Measurements from ENCODE around the gene HS6ST2. TPM values are rescaled to one million over a fixed set of nuclear protein-coding genes. Genes with fewer than 3 reads are reported as not detected.

The HS6ST2 gene
- total and polyA plus RNA-seq, 7 experiments from 2014 or later = 0.15 TPM; not detected in 6

GRCh38 chrX:132855780-132856341, 102.6 kb downstream of the HS6ST2 start:
- H3K9me3 ChIP-seq (ENCODE audit: control insufficient read depth in 2 of 3, low read length in 3 of 3) = no peaks in the 10 kb centered on the region
- POLR2A ChIA-PET = no interaction called here
- CTCF ChIA-PET = no interaction called here
- no peak overlapping the region for H3K4me3 ChIP-seq (ENCODE audit: low read length)
- intact Hi-C loops (cut with micrococcal nuclease) = loop anchor here in 1 of 2 donors (10.0 kb wide), 1 partner anchor 1041 kb away; no protein-coding TSS in a partner anchor
- Mint-ChIP-seq H3K9me3 (peaks cover 0 to 14% (median 0%) of the 10 kb centered on the region in 11 donors), H3K27me3 (peaks cover 0 to 11% (median 0%) of the 10 kb centered on the region in 5 donors), H3K27ac (no peak overlapping the region), H3K36me3 (peaks cover 0 to 17% (median 0%) of the 10 kb centered on the region in 5 donors), H3K4me3 (peak overlapping the region in 1 of 10 donors; percentile 2), H3K4me1 (peaks cover 0 to 39% (median 5%) of the 10 kb centered on the region in 7 donors)
- DNase-seq (no peak), ATAC-seq (no peak)
- H3K36me3 ChIP-seq (ENCODE audit: control insufficient read depth in 2 of 3, insufficient read depth in 3 of 3, low read length in 3 of 3) = no peaks in the 10 kb centered on the region
- no peaks in the 10 kb centered on the region for H3K4me1 ChIP-seq (ENCODE audit: control insufficient read depth in 2 of 2, insufficient read depth in 2 of 2, low read length in 2 of 2)
- no peak overlapping the region for H3K27ac ChIP-seq (ENCODE audit: low read depth, low read length)
- no peaks in the 10 kb centered on the region for H3K27me3 ChIP-seq (ENCODE audit: control insufficient read depth in 2 of 2, insufficient read depth in 2 of 2, low read length in 2 of 2)

DNA sequence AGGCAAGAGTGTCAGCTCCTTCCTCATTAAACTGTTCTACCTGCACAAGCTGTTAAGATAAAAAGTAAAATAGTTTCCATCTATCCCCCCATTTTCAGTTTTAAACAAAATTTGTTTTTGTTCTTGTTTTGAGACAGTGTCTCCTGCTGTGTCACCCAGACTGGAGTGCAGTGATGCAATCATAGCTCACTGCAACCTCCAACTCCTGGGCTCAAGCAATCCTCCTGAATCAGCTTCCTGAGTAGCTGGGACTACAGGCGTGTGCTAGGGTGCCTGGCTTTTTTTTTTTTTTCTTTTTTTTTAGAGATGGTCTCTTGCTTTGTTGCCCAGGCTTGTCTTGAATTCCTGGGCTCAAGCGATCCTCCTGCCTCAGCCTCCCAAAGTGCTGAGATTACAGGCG, 105.4 kb downstream of the HS6ST2 start:
- no peak for ATAC-seq

GRCh38 chrX:132848296-132848970, 110.0 kb downstream of the HS6ST2 start:
- Mint-ChIP-seq H3K27me3 (peaks cover 0 to 22% (median 5%) of the 10 kb centered on the region in 5 donors), H3K27ac (no peak overlapping the region), H3K4me3 (no peak overlapping the region), H3K36me3 (no peaks in the 10 kb centered on the region), H3K4me1 (peaks cover 0 to 4% (median 0%) of the 10 kb centered on the region in 7 donors), H3K9me3 (no peaks in the 10 kb centered on the region)
- DNase-seq (no peak), ATAC-seq (no peak)
- H3K4me1 ChIP-seq (ENCODE audit: control insufficient read depth in 2 of 2, insufficient read depth in 2 of 2, low read length in 2 of 2) = no peaks in the 10 kb centered on the region
- no peak overlapping the region for H3K4me3 ChIP-seq (ENCODE audit: low read length)
- no peaks in the 10 kb centered on the region for H3K36me3 ChIP-seq (ENCODE audit: control insufficient read depth in 2 of 3, insufficient read depth in 3 of 3, low read length in 3 of 3)
- ChIA-PET CTCF (no interaction called here), POLR2A (no interaction called here)
- H3K9me3 ChIP-seq (ENCODE audit: control insufficient read depth in 2 of 3, low read length in 3 of 3) = no peaks in the 10 kb centered on the region
- no peak overlapping the region for H3K27ac ChIP-seq (ENCODE audit: low read depth, low read length)
- intact Hi-C loops (cut with micrococcal nuclease) = no loop called here
- no peaks in the 10 kb centered on the region for H3K27me3 ChIP-seq (ENCODE audit: control insufficient read depth in 2 of 2, insufficient read depth in 2 of 2, low read length in 2 of 2)

More for the DNA sequence above, 105.4 kb downstream of the HS6ST2 start:
- Mint-ChIP-seq H3K4me1 (peaks cover 0 to 20% (median 0%) of the 10 kb centered on the region in 7 donors), H3K9me3 (peaks cover 0 to 5% (median 0%) of the 10 kb centered on the region in 11 donors), H3K36me3 (peaks cover 0 to 4% (median 0%) of the 10 kb centered on the region in 5 donors), H3K4me3 (no peak overlapping the region), H3K27me3 (peaks cover 0 to 11% (median 0%) of the 10 kb centered on the region in 5 donors), H3K27ac (no peak overlapping the region)
- no peak for DNase-seq
- Histone ChIP-seq H3K36me3 (ENCODE audit: control insufficient read depth in 2 of 3, insufficient read depth in 3 of 3, low read length in 3 of 3) (no peaks in the 10 kb centered on the region), H3K4me1 (ENCODE audit: control insufficient read depth in 2 of 2, insufficient read depth in 2 of 2, low read length in 2 of 2) (no peaks in the 10 kb centered on the region), H3K27me3 (ENCODE audit: control insufficient read depth in 2 of 2, insufficient read depth in 2 of 2, low read length in 2 of 2) (no peaks in the 10 kb centered on the region), H3K27ac (ENCODE audit: low read depth, low read length) (no peak overlapping the region), H3K4me3 (ENCODE audit: low read length) (no peak overlapping the region), H3K9me3 (ENCODE audit: control insufficient read depth in 2 of 3, low read length in 3 of 3) (no peaks in the 10 kb centered on the region)
- intact Hi-C loops (cut with micrococcal nuclease) = loop anchor here in 1 of 2 donors (10.0 kb wide), 1 partner anchor 1038 kb away; no protein-coding TSS in a partner anchor
- ChIA-PET POLR2A (no interaction called here), CTCF (no interaction called here)

GRCh38 chrX:132843363-132843762, 115.1 kb downstream of the HS6ST2 start:
- Mint-ChIP-seq H3K27ac (no peak overlapping the region), H3K4me3 (no peak overlapping the region), H3K4me1 (no peaks in the 10 kb centered on the region), H3K9me3 (no peaks in the 10 kb centered on the region), H3K36me3 (no peaks in the 10 kb centered on the region), H3K27me3 (peaks cover 0 to 15% (median 6%) of the 10 kb centered on the region in 5 donors)
- POLR2A ChIA-PET = no interaction called here
- Histone ChIP-seq H3K4me1 (ENCODE audit: control insufficient read depth in 2 of 2, insufficient read depth in 2 of 2, low read length in 2 of 2) (no peaks in the 10 kb centered on the region), H3K4me3 (ENCODE audit: low read length) (no peak overlapping the region), H3K27ac (ENCODE audit: low read depth, low read length) (no peak overlapping the region), H3K9me3 (ENCODE audit: control insufficient read depth in 2 of 3, low read length in 3 of 3) (no peaks in the 10 kb centered on the region), H3K36me3 (ENCODE audit: control insufficient read depth in 2 of 3, insufficient read depth in 3 of 3, low read length in 3 of 3) (no peaks in the 10 kb centered on the region), H3K27me3 (ENCODE audit: control insufficient read depth in 2 of 2, insufficient read depth in 2 of 2, low read length in 2 of 2) (no peaks in the 10 kb centered on the region)
- CTCF ChIA-PET = no interaction called here
- intact Hi-C loops (cut with micrococcal nuclease) = no loop called here
- ATAC-seq (no peak), DNase-seq (no peak)

DNA sequence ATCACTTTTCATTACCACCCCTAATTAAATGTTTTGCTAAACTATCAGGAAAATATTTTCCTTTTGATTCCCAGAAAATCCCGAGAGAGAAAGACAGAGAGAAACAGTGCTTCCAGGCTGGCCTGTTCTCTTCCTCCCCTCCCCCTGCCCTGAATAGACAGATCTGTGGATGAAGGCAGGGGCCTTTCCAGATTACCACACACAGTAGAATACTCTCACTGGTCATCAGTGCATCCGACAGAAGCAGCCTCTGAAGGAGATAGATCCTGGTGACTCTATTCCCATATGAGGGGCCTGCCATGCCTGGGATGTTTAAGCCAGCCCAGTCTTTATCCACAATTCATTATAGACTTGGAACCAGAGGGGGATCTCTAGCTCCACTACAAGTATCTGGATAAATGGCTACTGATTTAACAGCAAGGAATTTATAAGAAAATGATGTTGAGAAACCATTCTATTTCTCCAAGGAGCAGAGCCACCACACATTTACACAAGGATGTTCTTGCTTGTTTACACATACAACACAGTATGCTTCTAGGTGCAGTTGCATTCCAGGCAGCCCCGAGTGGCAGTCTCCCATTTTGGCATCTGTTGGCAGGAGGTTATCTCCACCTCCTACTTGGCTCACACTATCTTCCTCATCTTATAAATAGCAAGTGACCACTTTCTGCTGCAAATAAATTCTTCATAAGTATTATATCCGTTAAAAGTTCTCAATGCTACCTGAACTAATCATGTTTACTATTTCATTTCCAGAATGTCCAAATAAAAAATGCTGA, 115.8 kb downstream of the HS6ST2 start:
- intact Hi-C loops (cut with micrococcal nuclease) = no loop called here
- no peak overlapping the region for H3K4me3 ChIP-seq (ENCODE audit: low read length)
- POLR2A ChIA-PET = no interaction called here
- Mint-ChIP-seq H3K27ac (no peak overlapping the region), H3K4me3 (no peak overlapping the region), H3K4me1 (no peaks in the 10 kb centered on the region), H3K9me3 (no peaks in the 10 kb centered on the region), H3K36me3 (no peaks in the 10 kb centered on the region), H3K27me3 (peaks cover 0 to 15% (median 6%) of the 10 kb centered on the region in 5 donors)
- no peaks in the 10 kb centered on the region for H3K4me1 ChIP-seq (ENCODE audit: control insufficient read depth in 2 of 2, insufficient read depth in 2 of 2, low read length in 2 of 2)
- H3K27me3 ChIP-seq (ENCODE audit: control insufficient read depth in 2 of 2, insufficient read depth in 2 of 2, low read length in 2 of 2) = no peaks in the 10 kb centered on the region
- CTCF ChIA-PET = no interaction called here
- ATAC-seq = no peak
- H3K9me3 ChIP-seq (ENCODE audit: control insufficient read depth in 2 of 3, low read length in 3 of 3) = no peaks in the 10 kb centered on the region
- no peaks in the 10 kb centered on the region for H3K36me3 ChIP-seq (ENCODE audit: control insufficient read depth in 2 of 3, insufficient read depth in 3 of 3, low read length in 3 of 3)
- no peak for DNase-seq
- H3K27ac ChIP-seq (ENCODE audit: low read depth, low read length) = no peak overlapping the region

DNA sequence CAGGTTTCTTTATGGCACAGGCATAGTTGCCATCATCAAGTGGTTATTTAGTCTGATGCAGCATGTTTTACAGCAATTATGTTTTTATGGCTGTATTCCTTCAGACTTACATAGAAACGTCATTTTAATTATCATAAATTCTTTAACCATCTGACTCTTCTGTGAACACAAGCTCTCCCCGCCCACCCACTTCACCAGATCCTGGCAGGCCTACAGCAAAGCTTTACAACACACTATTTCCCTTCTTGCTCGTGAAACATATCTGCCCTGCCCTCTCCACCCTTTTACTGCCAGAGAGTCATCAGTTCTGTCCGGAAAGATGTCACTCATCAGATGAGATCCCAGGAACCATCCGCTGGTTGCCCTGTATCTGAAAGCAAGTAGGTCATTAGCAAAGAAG, 120.5 kb downstream of the HS6ST2 start:
- H3K4me1 ChIP-seq (ENCODE audit: control insufficient read depth in 2 of 2, insufficient read depth in 2 of 2, low read length in 2 of 2) = no peaks in the 10 kb centered on the region
- no peaks in the 10 kb centered on the region for H3K9me3 ChIP-seq (ENCODE audit: control insufficient read depth in 2 of 3, low read length in 3 of 3)
- H3K27me3 ChIP-seq (ENCODE audit: control insufficient read depth in 2 of 2, insufficient read depth in 2 of 2, low read length in 2 of 2) = no peaks in the 10 kb centered on the region
- ATAC-seq (no peak), DNase-seq (no peak)
- no peaks in the 10 kb centered on the region for H3K9me3 Mint-ChIP-seq
- H3K27me3 Mint-ChIP-seq = peaks cover 0 to 6% (median 0%) of the 10 kb centered on the region in 5 donors
- no peak overlapping the region for H3K4me3 Mint-ChIP-seq
- no peak overlapping the region for H3K27ac Mint-ChIP-seq
- H3K4me3 ChIP-seq (ENCODE audit: low read length) = no peak overlapping the region
- H3K36me3 Mint-ChIP-seq = no peaks in the 10 kb centered on the region
- intact Hi-C loops (cut with micrococcal nuclease) = no loop called here
- H3K27ac ChIP-seq (ENCODE audit: low read depth, low read length) = no peak overlapping the region
- no peaks in the 10 kb centered on the region for H3K36me3 ChIP-seq (ENCODE audit: control insufficient read depth in 2 of 3, insufficient read depth in 3 of 3, low read length in 3 of 3)
- POLR2A ChIA-PET = no interaction called here
- CTCF ChIA-PET = no interaction called here
- no peaks in the 10 kb centered on the region for H3K4me1 Mint-ChIP-seq

Measured in naive thymus-derived CD4-positive, alpha-beta T cell (primary cell).